GM19324 (cell line): ENCODE results near the gene ZNF428.
"Not testable (repeated sequence)": the region's sequence is repeated elsewhere in the genome, so short reads cannot be mapped to it uniquely, and the experiment has no call there.

Source experiments
- ATAC-seq: cut with Tn5 transposase; IDR thresholded peaks from one replicate; pipeline ENCODE4 v1.9.1; 2021; ENCODE audit warnings: mild to moderate bottlenecking, moderate library complexity; ENCODE audit not compliant: unreplicated experiment, low FRiP score

ZNF428 gene

DNA sequence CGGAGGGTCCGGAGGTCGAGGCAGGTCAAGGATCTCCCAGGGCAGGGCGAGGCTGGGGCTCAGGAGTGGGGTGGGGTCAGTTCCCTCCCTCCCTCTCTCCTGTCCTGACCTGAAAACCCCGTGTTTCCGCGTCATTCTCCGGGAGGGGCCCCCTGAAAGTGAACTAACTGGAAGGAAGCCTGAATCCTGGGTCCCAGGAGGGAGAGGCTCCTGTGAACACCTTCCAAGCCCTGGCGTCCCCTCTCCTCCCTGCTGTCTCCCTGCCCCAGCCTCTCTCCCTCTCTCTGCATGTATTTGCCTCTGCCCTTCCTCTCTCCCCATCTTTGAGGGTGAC, 21.0 kb upstream of the ZNF428 start:
- no peak for ATAC-seq

DNA sequence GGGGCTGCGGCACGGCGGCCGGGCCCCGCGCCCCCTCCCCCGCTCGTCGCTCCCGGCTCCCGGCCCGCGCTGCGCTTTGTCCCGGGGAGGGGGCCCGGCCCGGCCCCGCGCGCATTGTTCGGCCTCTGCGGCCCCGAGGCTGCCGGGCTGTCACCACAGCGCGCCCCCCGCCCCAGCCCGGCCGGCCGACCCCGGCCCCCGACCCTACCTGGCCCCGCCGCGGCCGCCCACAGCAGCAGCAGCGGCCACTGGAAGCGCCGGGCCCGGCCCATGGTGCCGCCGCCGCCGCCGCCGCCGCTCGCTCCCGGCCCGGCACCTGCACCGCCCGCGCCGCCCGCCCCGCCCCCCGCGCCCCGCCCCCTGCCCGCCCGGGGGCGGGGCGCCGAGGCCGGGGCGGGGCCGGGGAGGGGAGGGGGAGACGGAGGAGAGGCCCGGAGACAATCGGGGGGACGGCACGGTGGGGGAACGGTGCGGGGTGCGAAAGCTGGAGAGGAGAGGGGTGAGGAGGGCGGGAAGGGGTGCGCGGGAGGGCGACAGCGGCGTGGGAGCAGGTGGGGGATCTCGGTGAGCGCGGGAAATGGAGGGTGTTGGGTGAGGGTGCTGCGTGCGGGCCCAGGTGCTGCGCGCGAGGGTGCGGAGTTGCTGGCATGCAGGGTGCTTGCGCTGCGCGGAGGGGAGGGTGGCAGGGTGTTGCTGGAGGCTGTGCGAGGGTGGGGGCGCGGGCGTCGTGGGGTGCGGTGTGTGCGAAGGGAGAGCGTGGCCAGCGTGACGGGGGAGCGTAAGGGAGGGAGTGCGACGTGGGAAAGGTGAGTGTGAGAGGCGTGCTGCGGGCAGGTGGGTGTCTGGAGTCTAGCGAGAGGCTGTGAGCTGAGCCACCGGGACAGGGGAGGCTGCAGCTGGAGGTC, 20.3 kb upstream of the ZNF428 start, which contains the start of gene CADM4:
Gene CADM4, minus strand, starts transcription at position 332 of the 905 bp plus-strand sequence. Its CDS starts 60 bp downstream, at position 272.
- ATAC-seq: no peak

DNA sequence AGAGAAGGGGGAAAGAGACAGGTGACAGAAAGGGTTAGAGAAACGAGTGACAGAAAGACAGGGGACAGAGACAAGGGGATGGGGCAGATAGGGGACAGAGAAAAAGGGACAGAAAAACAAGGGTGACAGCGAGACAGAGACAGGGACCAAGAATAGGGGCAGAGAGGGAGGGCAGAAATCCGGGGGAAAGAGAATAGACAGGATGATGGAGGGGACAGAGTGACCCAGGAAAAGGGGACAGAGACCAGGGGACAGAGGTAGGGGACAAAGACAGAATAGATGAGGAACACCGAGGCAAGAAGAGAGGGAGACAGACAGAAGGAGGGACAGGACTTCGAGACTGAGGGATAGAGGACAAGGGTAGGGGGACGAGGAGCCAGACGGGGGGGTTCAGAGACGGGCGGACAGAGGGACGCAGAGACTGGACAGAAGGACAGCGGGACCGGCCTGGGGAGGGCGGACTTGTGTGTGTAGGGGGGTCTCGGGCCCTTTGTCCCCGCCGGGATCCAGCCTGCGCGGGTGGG, 19.6 kb upstream of the ZNF428 start:
- ATAC-seq: no peak

DNA sequence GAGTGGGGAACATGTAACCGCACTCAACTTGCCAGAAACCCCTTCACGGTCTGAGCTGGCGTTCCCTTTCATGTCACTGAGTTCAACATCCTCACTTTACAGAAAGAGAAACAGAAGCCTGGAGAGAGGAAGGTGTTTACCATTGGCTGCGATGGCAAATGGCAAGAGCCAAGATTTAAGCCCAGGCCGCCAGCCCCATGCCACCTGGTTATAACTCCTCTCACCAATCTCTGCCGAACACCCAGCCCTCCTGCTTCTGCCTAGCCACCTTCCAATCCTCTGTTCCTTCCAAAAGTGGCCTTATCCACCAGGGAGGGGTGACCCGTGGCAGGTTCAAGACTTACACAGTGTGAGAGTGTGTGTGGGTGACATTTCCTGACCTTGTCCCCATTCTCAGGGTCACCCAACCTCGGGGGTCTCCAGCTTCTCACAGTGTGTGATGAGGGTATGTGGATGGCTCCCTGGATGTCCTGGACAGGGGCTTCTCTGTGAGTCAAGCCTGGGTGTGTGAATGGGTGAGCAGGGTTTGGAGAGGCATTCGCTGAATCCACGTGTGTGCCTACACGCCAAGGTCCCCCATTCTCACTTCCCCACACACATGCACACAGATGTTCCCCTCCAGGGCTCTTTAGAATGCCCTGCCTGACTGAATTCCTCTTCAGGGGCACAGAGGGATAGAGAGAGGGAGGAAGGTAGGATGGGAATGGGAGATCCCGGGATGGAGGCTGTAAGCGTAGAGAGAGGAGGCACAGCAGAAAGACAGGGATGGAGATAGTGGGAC, 19.0 kb upstream of the ZNF428 start:
- ATAC-seq: no peak

DNA sequence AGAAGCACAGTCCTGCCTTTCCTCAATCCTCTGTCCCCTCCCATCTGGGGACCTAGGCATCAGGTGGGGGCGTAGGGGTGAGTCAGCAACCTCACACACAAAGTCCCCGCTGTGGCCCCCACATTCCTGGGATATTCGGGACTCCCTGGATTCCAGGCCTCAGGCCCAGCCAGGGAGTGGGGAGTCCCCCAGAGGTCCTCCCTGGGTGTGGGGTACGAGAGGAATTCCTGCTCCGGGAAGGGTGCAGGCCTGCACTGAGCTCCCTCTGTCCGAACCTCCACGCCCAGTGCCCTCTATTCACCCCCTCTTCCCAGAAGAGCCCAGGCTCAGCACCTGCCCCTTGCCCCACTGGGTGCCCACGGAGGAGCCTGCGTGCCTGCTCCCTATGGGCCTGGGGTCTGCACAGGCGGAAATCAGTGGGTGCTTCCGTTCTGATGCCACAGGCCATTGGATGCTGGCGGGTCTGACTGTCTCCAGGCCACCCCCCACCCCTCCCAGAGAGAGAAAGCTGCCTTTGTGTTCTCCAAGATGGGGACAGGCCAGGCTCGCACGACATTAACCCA, 16.8 kb upstream of the ZNF428 start:
- ATAC-seq: no peak

DNA sequence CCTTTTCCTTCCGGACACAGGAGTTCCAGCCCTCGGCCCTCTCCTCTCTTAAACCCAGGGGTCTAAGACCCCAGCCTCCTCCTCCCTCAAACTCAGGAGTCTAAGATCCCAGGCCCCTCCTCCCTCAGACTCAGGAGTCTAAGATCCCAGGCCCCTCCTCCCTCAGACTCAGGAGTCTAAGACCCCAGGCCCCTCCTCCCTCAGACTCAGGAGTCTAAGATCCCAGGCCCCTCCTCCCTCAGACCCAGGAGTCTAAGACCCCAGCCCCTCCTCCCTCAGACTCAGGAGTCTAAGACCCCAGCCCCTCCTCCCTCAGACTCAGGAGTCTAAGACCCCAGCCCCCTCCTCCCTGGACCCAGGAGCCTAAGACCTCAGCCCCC, 16.1 kb upstream of the ZNF428 start:
- ATAC-seq: not testable (repeated sequence)

DNA sequence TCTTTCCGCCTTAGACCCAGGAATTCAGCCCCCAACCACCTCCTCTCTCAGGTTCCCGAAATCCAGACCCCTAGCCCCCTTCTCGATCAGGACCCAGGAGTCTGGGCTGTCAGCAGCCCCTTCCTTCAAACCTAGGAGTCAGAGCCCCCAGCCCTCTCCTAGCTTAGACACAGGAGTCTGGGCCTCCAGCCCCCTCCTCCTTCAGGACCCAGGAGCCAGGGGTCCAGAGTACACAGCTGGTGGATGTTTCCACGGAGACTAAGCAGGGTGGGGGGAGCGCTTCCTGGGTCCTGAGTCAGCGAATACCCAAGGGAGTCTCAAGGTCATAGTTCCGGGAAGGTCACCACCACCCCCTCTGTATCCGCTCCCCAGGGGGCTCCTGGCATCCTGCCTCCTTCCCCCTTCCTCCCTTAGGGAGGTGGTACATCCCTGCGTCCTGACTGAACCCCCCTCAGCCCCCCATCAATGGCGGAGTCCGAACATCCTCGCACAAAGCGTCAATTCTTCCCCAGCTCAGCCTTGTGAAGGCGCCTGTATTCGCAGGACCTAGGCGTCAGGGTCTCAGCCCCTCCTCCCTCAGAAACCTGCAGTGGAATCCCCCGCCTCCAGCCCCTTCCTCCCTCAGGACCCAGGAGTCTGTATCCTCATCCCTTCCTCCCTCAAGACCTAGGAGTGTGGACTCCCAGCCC, 15.6 kb upstream of the ZNF428 start:
- no peak for ATAC-seq

DNA sequence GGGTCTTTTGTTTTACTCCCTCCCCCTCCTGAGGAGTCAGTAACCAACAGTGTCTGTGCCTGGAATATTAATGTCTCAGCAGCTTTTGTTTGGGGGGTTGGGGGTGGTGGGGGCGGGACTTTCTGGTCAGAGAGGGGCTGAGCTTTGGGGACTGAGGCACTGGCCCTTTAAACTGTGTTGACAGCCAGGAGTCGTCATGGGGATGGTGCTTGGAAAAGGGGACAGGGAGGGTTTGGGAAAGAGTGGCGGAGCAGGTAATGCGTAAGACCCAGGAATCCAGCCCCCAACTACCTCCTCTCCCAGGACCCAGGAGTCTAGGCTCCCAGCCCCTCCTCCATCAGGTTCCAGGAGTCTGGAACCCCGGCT, 15.1 kb upstream of the ZNF428 start:
- no peak for ATAC-seq

DNA sequence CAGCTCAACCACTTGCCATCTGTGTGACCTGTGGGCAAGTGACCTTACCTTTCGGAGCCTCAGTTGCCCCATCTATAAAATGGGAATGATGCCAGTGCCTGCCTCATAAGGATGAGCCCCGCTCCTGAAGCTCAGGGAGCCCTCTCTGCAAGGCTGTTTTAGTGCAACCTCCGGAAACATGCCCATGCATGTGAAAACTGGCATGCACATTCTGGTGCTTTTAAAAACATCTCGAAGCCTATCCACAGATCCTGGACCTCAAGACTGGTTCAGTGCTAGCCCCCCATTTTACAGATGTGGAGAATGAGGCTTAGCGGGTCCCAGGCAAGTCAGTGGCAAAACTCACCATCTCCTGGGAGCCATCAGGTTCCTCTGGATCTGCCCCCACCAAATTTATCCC, 14.6 kb upstream of the ZNF428 start:
- ATAC-seq: no peak

DNA sequence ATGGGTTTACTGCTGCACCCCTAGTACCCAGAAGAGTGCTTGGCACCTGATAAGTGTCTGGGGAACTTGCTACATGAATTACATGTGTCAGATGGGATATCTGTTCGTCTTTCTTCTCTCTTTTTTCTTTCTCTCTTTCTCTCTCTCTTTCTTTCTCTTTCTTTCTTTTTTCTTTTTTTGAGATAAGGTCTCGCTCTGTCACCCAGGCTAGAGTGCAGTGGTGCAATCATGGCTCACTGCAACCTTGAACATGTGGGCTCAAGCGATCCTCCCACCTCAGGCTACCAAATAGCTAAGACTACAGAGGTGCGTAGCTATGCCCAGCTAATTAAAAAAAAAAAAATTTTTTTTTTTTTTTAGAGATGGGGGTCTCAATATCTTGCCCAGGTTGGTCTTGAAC, 14.1 kb upstream of the ZNF428 start:
- ATAC-seq: no peak

DNA sequence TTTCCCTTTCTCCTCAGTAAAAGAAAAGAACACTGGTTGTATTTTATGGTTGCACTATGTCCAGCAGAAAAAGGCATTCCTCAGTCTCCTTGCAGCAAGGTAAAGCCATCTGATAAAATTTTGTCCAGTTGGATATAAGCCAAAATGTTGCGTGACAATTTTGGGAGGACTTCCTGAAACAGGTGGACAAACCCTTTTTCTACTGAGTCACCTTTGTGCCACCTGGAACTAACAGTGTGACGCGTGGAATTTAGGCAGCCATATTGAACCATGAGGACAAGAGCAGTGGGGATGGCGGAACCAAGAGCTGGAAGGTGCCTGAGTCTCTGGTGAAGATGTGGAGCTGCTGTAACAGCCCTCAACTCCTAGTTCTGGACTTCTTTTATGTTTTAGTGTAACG, 12.1 kb upstream of the ZNF428 start:
- no peak for ATAC-seq

DNA sequence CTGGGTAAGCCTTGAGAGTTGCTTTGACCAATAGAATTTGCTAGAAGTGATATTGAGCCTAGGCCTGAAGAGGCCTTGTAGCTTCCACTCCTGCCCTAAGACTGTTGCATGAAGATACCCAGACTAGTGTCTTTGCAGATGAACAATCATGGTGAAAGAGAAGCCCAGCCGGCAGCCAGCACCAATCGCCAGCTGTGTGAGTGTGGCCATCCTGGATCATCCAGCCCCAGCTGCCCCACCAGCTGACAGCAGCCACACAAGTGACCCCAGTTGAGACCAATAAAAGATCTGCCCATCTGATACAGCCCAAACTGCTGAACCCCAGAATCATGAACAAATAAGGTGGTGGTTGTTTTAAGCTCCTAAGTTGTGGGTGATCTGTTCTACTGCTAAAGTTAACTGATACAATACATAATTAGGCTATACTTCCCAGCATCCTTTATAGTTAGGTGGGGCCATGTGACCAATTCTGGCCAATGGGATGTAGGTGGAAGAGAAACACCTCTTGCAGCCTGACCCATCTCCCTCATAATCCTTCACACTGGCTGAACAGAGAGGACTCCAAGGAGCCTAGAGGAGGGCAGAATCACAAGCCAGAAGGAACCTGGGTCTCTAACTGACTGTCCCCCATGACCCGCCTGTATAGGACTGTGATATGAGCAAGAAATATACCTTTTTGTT, 9.4 kb upstream of the ZNF428 start:
- ATAC-seq: no peak

DNA sequence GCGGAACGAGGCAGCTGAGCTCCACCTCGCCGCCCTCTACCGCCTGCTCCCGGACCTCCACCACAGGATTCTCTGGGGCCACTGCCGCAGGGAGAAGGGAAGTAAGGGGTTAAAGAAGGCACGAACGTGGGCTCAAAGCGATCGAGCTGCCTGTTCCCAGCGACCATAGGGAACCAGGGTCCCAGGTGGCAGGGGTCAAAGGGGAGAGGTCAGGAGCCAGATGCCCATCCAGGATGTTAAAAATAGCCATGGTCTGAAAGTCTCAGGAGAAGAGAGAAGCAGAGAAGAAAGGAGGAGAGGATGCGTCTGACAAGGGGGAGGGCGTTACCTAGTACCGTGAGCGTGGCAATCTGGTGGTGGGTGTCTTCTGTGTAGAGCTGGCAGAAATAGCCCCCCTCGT, 7.4 kb upstream of the ZNF428 start:
- ATAC-seq: no peak

DNA sequence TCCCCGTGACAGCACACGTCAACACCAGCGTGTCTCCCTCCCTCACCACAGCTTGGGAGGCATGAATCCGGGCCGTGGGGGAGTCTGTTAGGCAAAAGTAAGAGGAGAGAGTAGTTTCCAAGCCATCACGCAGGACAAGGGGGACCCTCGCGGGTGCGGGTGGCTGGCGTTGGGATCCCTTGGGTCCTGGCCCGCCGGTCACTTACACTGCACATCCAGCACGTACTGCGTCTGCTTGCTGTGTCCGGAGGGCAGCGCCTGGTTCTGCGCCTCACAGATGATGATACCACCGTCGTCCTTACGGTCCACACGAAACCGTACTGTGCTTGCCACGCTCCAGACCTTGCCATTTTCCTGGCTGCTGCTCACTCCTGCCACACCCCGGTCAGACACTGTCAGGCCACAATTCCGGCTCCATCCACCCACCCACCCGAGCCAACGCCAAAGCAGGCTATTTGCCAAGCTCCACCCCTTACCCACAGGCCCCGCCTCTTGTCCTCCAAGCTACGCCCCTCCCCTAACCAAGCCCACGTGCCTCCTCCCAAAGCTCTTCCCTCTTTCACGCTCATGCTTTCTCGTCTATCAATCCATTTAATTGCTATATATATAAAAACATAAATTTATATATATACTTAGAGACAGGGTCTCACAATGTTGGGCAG, 6.6 kb upstream of the ZNF428 start:
- ATAC-seq: no peak

DNA sequence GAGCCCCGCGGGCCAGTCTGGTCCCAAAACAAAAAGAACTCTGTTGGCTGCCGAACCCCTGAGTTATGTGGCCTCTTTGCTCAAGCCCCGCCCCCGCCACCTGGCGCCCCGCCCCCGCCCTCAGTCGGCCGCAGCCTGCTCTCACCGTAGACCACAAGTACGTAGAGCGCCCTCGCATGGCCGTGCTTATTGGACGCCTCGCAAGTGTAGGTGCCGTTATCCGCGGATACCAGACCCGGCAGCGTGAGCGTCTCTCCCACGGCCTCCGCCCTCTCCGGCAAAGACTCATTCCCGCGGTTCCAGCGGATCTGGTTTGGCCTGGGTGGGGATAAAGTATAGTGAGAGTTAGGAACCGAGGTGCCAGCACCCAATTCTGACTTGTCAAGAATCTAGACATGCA, 5.5 kb upstream of the ZNF428 start:
- ATAC-seq: no peak

DNA sequence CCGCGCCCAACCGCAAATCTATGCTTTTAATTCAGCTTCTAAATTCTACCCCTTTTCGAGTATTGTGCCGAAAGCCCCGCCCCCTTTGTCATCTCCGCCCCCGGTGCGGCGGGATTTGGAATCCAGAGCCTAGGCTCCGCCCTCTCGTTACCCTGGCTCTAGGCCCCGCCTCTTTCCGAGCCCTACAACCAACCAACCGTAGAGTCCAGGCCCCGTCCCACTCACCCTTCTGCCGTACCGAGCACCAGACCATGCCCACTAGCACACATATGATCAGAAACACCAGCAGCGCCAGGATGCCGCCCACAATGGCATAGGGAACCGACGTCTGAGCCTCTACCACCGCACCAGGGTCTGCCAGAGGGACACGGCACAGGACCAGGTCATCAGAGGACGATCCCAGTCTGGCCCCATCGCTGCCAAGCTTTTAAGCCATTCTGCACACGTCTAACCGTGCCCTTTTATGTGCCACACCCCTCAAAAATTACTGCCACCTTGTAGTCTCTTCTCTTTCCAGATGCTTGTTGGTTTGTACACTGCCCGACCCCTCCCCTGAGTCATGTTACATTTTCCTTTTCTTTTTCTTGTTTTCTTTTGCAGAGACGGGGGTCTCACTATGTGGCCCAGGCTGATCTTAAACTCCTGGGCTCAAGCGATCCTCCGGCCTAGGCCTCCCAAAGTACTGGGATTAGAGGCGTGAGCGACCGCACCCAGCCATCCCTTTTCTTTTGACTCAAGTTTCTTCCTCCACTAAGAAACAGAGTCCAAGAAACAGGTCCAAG, 4.7 kb upstream of the ZNF428 start:
- ATAC-seq: no peak

DNA sequence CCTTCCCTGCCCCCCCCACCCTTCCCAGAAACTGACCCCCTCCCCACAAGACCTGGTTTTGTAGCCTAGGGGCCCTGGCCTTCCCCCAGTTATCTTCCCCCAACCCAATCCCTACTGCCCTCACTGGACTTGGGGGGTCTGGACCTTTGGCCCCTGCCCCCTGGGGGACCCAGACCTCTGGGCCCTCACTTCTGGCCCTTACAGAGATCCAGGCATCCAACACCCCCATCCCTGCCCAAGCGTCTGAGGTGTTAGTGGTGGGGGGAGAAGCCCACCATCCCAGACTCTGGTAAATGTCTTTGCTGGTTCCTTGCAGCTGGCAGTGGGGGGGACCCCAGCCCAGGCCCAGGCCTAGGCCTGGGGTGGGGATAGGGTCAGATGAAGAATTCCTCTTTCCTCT, 3.5 kb upstream of the ZNF428 start:
- ATAC-seq: no peak

DNA sequence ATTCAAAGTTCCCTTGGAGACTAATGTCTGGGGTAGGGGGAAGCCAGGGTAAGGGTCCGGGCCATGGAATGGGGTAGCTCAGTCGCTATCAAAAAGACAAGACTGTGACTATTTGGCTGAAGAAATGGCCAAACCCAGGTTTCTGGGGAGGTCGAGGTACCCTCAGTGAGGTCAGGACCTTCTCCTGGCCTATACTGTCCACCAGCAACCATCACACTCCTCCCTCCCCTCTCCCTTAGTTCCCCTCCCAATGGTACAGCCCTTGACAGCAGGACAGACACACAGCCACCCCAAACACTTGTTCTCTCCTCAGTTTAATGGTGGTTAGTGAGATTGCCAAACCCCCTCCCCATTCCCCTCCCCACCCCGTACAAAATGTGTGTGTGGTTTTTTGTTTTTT, 2.6 kb upstream of the ZNF428 start:
- no peak for ATAC-seq
